PC-9 (cell line): ENCODE data around the gene ARHGEF28. TPM values are rescaled to one million over a fixed set of nuclear protein-coding genes. Genes with fewer than 3 reads are reported as not detected.
A peak's percentile ranks its signal among the peaks of the same experiment; 100 is the strongest.

Experiments
- BruUV-seq: library from RNA; stranded (reverse); fragments of 400-500 nt; replicated peaks from 2 replicates; lab custom pipeline; 2021; lab: Mats Ljungman, UMichigan
- CTCF ChIA-PET: fragments of 300-600 bp; sonication (Branson Sonifier 250); formaldehyde crosslinking; loops from one replicate; lab custom pipeline; 2022; ENCODE audit warnings: antibody characterized with exemption; lab: Charles Lee
- POLR2A ChIA-PET: fragments of 300-600 bp; sonication (Branson Sonifier 250); formaldehyde crosslinking; loops from one replicate; lab custom pipeline; 2022; ENCODE audit warnings: antibody characterized with exemption; ENCODE audit not compliant: unreplicated experiment; lab: Charles Lee
- DNase-seq, 2 experiments: peaks; one replicate each; pipeline versions ENCODE4 v3.0.0 to v3.0.0-alpha.2; 2015 to 2022; ENCODE audit warnings: mixed read lengths in 1 of 2
- H2AFZ ChIP-seq: fragments of 200-600 bp; sonication (generic); 2 replicates; pipeline ENCODE4 v1.8.1; 2017; ENCODE audit warnings: antibody characterized with exemption
- H3F3A ChIP-seq: fragments of 200-600 bp; sonication (generic); 2 replicates; pipeline ENCODE4 v1.8.1; 2017; ENCODE audit warnings: antibody characterized with exemption, mild to moderate bottlenecking, low read depth; ENCODE audit not compliant: insufficient read depth
- H3K27ac ChIP-seq: fragments of 200-600 bp; sonication (generic); 2 replicates; pipeline ENCODE4 v1.6.1; 2016; ENCODE audit warnings: mixed run types
- H3K27me3 ChIP-seq: fragments of 200-600 bp; sonication (generic); 2 replicates; pipeline ENCODE4 v1.6.1; 2016; ENCODE audit warnings: low read depth, mixed run types; ENCODE audit not compliant: insufficient read depth
- H3K36me3 ChIP-seq: fragments of 200-600 bp; sonication (generic); 2 replicates; pipeline ENCODE4 v1.6.1; 2016; ENCODE audit warnings: low read depth, mixed run types
- H3K4me1 ChIP-seq: fragments of 200-600 bp; sonication (generic); replicated peaks from 2 replicates; pipeline ENCODE4 v1.6.1; 2016; ENCODE audit warnings: mixed run types; ENCODE audit not compliant: insufficient read depth
- H3K4me2 ChIP-seq: fragments of 200-600 bp; sonication (generic); 2 replicates; pipeline ENCODE4 v1.6.1; 2017; ENCODE audit warnings: mixed run types
- H3K4me3 ChIP-seq: fragments of 200-600 bp; sonication (generic); 2 replicates; pipeline ENCODE4 v1.6.1; 2016; ENCODE audit warnings: mixed run types
- H3K79me2 ChIP-seq: fragments of 200-600 bp; sonication (generic); 2 replicates; pipeline ENCODE4 v1.6.1; 2017; ENCODE audit warnings: low read depth, mixed run types
- H3K9me2 ChIP-seq: fragments of 200-600 bp; sonication (generic); 2 replicates; pipeline ENCODE4 v1.8.1; 2017; ENCODE audit warnings: mild to moderate bottlenecking; ENCODE audit not compliant: insufficient read depth
- H3K9me3 ChIP-seq: fragments of 200-600 bp; sonication (generic); 2 replicates; pipeline ENCODE4 v1.8.1; 2016; ENCODE audit warnings: low read depth; ENCODE audit not compliant: insufficient read depth
- H4K20me1 ChIP-seq: fragments of 200-600 bp; sonication (generic); 2 replicates; pipeline ENCODE4 v1.8.1; 2017; ENCODE audit not compliant: insufficient read depth
- CTCF ChIP-seq: fragments of 200-600 bp; sonication (generic); conservative IDR thresholded peaks from 2 replicates; pipeline ENCODE4 v1.6.1; 2017; ENCODE audit warnings: mixed run types, antibody characterized with exemption, mild to moderate bottlenecking, moderate library complexity
- EZH2 ChIP-seq: fragments of 200-600 bp; sonication (generic); IDR thresholded peaks from 2 replicates; pipeline ENCODE4 v1.8.0; 2017; ENCODE audit warnings: antibody characterized with exemption, low read depth
- intact Hi-C: fragments of 100-400 bp; cut with micrococcal nuclease; formaldehyde crosslinking; loops from one replicate; pipeline ENCODE4 v1.10.0; 2022; ENCODE audit not compliant: unreplicated experiment
- total RNA-seq: library from RNA; stranded (reverse); gene quantifications from 2 replicates; pipeline ENCODE4 v1.2.3, GENCODE V29; 2021

ARHGEF28 gene
- total RNA-seq, 1 experiment from 2014 or later = 77.5 TPM

DNA sequence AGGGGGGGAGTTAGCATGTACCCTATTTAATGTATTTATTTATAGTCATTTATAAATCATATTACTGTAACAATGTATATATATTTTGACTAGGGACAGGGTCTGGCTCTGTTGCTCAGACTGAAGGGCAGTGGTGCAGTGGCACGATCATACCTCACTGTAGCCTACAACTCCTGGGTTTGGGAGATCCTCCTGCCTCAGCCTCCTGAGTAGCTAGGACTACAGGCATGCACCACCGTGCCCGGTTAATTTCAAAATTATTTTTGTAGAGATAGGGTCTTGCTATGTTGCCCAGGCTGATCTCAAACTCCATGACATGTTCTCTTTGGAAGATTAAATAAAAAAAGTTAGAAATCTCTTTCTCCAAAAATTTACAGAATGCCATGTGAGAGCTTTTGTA, 52.8 kb downstream of the ARHGEF28 start:
- BruUV-seq = no TSS peak
- Histone ChIP-seq H3K27ac (0 out of 2 replicates have a peak overlapping the region, but pooled peaks have one; percentile 23), H4K20me1 (no peaks in the 10 kb centered on the region), H3K4me3 (no peak overlapping the region), H3K9me2 (no peaks in the 10 kb centered on the region), H3K9me3 (no peaks in the 10 kb centered on the region), H3K4me1 (peaks cover 10% of the 10 kb centered on the region), H3K27me3 (no peaks in the 10 kb centered on the region), H3K36me3 (peaks cover 22% of the 10 kb centered on the region), H3K4me2 (no peak overlapping the region), H2AFZ (no peak overlapping the region), H3K79me2 (peaks cover 59% of the 10 kb centered on the region), H3F3A (0 out of 2 replicates have a peak, but pooled peaks cover 4% of the 10 kb centered on the region)
- intact Hi-C loops = no loop called here
- POLR2A ChIA-PET = no interaction called here
- no peak for DNase-seq
- CTCF ChIA-PET = no interaction called here
- TF ChIP-seq CTCF = no peak
- no peak for TF ChIP-seq EZH2

DNA sequence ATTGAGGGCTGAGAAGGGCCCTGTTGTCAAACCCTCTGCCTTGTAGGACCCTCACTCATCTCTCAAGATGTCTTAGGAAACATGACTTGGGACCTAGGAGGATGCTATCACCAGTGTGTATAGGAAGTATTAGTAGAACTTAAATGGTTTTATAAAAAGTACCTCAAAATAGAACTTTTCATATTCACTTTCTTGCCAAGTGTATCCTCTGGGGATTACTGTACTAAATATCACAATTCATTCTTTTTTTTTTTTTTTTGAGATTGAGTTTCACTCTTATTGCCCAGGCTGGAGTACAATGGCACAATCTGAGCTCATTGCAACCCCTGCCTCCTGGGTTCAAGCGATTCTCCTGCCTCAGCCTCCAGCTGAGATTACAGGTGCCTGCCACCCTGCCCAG, 56.2 kb downstream of the ARHGEF28 start:
- Histone ChIP-seq H3K36me3 (peaks cover 27% of the 10 kb centered on the region), H4K20me1 (no peaks in the 10 kb centered on the region), H3K79me2 (peaks cover 29% of the 10 kb centered on the region), H3K4me2 (no peak overlapping the region), H3K27me3 (no peaks in the 10 kb centered on the region), H3F3A (0 out of 2 replicates have a peak, but pooled peaks cover 4% of the 10 kb centered on the region), H3K9me2 (no peaks in the 10 kb centered on the region), H3K4me1 (no peaks in the 10 kb centered on the region), H2AFZ (no peak overlapping the region), H3K4me3 (no peak overlapping the region), H3K27ac (no peak overlapping the region), H3K9me3 (no peaks in the 10 kb centered on the region)
- no peak for DNase-seq
- ChIA-PET CTCF (no interaction called here), POLR2A (no interaction called here)
- intact Hi-C loops = no loop called here
- no peak for TF ChIP-seq CTCF
- no peak for TF ChIP-seq EZH2
- BruUV-seq = no TSS peak

DNA sequence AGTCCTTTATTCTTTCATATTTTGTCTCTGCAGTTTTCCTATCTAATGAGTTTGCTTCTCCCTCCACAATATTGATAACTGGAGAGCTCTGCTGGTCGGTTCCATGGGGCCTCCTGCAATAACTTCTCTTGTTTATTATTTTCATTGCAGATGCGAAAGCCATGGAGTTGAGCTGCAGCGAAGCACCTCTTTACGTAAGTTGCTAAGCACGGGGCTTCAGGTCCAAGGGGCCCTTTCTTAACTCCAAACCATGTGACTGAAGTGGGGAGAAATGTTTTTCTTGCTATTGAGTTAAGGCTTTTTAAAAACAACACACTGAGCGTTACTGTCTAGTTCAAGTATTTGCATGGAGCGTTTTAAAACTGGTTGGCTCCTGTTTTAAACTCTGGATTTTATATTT, 58.7 kb downstream of the ARHGEF28 start:
- intact Hi-C loops = no loop called here
- Histone ChIP-seq H3K4me2 (no peak overlapping the region), H3K4me3 (no peak overlapping the region), H3K9me3 (no peaks in the 10 kb centered on the region), H3K4me1 (no peaks in the 10 kb centered on the region), H3K27me3 (no peaks in the 10 kb centered on the region), H3F3A (no peaks in the 10 kb centered on the region), H3K27ac (no peak overlapping the region), H2AFZ (no peak overlapping the region), H3K36me3 (peaks cover 36% of the 10 kb centered on the region), H3K9me2 (no peaks in the 10 kb centered on the region), H3K79me2 (peaks cover 10% of the 10 kb centered on the region), H4K20me1 (no peaks in the 10 kb centered on the region)
- no peak for DNase-seq
- ChIA-PET POLR2A (no interaction called here), CTCF (no interaction called here)
- TF ChIP-seq EZH2 (no peak), CTCF (no peak)
- no TSS peak for BruUV-seq
